Loucy (cell line): ENCODE measurements around the gene AUH.

ENCODE experiments used
- CTCF ChIP-seq: fragments of 200-600 bp; sonication (generic); conservative IDR thresholded peaks from 2 replicates; pipeline ENCODE4 v1.5.1; 2014; ENCODE audit warnings: mild to moderate bottlenecking, antibody characterized with exemption, low read length
- EZH2phosphoT487 ChIP-seq: fragments of 200-600 bp; IDR thresholded peaks from 2 replicates; pipeline ENCODE4 v1.6.1; 2018; ENCODE audit warnings: antibody characterized with exemption, mild to moderate bottlenecking, moderate library complexity, borderline replicate concordance

GRCh38 chr9:91200692-91201336 lies 160.9 kb downstream of the AUH start:
- TF ChIP-seq CTCF = no peak
- no peak for TF ChIP-seq EZH2phosphoT487
